ENCODE data around the gene C4orf17.

Gene C4orf17

DNA sequence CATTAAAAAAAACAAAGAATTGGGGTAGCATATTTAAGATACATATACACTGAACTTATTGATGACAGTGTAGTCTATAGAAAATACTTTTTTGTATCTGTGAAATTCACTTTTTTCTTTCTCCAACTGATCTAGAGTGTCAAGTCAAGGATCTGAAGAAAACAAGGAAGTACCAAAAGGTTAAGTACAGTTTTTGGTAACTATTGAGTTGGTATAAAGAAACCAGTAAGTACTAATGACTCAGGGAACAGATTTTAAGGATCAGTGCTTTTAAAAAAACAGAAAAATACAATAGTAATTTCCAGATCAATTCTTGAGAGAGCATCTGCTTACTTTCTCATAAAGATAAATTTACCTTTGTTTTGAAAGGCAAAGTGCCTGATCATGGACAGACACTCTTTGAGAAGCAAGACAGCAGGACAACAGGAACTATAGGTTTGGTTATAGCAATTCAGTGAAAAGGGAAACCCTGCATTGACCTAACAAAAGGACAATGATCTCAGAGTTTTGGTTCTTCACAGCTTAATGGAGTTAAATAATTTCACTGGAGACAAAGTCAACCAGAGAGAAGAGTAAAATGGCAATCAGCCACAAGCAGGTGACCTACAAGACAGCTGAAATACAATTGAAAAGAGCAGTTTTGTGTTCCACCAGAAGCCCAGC is 29.6 kb downstream of the C4orf17 start:
- no peak for DNase-seq

DNA sequence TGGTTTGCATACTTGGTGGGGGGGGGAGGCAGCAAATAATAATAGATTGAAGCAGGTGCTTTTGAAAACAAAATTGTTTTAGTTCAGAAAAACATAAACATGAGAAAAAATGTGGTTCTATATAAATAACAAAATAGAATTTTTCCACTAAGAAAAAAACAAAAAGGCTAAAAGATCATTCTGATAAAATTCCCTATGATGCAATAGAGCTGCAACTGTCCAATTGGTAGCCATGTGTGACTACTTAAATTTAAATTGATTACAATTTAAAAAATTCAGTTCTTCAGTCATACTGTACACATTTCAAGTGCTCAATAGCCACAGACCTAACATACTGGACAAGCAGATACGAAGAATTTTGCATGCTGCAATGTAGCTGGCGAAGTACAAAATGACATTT is 42.1 kb downstream of the C4orf17 start:
- no peak for DNase-seq

DNA sequence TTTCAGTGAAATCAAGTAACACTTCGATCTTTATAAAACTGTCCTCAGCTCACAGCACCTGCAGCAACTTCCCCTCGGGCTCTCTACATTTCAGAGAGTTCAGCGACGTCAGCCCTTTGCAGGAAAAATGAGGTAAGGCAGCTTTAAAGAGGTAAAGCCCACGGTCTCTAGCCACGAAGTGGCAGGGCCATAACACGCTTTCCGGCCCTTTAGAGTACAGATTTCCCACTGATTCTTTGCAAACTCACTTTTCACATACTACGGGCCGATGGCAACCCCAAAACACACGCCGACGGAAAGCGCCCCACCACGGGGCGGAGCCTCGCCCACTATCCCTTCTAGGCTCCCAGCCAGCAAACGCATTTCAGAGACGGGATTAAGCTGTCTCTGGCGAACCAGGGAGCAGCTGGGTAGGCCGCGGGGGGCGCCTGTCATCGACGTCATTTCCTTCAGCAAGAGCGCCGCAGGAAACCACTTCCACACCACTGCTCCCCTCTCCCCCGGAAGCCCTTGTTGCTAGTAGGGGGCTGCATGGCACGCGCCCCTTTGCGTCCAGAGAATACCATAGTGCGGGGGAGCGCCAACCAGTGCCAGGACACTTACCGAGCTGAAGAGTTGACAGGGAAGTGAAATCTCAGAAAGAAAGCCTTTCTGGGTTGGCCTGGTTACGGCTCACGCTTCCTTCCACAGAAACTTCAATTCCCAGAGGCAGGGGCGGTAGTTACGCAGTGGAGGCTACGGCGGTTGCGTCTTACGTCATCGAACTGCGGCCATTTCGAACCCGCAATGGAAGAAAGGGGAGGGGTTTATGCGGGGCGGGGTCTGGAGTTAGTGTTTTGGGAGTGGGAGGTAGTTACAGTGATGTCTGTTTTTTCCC is 52.7 kb downstream of the C4orf17 start, which contains the start of gene TRMT10A:
Gene TRMT10A (minus strand): TSS at position 730 of the 877 bp plus-strand sequence. CDS start 4,701 bp downstream, outside the sequence.
- DNase-seq, result peak; percentile 90

DNA sequence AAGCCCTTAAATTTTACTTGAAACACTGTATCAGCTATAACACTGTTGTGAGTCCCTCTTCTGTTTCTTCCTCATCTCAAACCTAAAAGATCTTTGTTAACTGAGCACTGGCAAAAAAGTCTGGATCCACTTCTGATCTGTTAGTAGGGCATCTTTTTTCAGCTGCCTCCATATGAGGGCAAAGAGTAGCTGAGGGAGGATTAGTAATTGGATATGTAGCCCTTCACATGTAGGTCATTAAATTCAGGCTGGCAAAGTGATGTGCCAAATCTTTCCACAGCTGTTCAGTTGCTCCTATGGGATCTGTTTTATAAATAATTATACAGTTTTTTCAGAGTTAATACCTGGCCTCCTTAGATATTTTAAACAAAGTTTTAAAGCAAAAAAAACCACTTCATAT is 54.1 kb downstream of the C4orf17 start:
- no peak for DNase-seq

DNA sequence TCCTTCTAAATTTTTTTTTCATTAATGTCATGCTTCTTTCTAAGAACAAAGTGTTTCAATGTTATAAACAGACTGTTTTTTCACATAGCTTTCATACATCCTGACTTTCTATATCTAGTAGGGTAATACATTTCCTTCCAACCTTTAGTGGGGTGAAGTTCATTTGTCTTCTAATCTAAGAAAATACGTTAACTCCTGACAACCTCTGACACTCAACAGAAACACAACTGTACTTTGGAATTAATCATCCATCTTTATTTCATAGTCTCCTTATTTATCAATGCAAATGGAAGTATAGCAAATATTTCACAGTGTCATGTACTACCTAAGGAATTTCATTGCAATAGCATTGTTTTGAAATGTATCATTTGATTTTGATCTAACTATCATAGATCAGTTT is 61.1 kb downstream of the C4orf17 start:
- DNase-seq, result no peak

DNA sequence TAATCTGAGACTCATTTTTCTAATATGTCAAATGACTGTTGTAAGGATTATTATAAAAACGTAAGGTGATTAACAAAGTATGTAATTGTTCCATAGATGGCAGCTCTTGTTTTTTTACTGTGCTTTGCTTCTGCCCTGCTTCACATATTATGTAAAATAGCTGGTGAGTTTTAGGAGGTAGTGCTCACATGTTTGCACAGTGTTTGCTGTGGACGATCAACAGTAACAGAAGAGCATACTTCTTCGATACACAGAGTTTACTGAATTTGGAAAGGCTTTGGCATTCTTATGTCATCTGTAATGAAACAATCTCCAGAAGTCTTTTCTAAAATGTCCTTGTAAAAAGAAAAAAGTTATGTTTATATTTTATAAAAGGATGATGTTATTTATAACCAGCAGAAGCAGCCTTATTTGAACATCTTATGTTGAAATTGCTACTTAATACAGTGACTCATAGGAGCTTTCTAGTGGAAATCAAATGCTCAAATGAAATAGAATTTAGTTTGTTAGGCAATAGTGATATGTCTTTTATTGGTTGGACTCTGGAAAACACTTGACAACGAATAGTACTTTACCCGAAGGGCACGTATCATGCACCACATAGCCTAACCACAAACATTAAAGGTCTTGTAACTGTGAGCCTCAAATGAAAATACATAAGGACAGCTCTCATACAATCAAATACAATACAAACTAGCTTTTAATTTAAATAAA is 61.9 kb downstream of the C4orf17 start:
- DNase-seq, result peak; percentile 29

DNA sequence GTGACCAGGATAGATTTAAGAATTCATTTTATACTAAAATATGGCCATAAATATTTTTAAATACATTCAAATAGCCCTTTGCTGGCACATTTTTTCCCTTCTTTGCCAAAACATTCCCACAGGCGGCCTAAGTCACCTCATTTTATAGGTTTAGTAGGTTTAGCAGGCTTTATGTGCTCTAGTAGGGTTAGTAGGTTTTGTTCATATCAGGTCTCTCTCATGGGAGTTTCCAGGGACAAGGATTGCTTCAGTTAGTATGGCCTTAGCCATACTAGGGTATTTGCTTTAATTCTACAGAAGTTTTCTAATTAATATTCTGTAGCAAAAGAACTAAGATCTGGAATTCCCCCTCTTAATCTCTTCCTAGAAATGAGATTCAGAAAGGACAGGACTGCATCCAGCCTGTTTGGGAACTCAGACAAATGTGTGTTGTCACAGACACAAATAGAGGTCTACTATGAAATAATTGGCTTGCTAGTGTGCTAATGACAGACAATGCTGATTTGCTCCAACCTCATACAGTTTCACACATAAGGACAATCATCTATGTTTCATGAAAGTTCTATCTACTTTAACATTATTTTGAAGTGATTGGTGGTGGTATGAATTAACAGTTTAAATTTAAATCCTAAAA is 63.0 kb downstream of the C4orf17 start:
- DNase-seq, result no peak

DNA sequence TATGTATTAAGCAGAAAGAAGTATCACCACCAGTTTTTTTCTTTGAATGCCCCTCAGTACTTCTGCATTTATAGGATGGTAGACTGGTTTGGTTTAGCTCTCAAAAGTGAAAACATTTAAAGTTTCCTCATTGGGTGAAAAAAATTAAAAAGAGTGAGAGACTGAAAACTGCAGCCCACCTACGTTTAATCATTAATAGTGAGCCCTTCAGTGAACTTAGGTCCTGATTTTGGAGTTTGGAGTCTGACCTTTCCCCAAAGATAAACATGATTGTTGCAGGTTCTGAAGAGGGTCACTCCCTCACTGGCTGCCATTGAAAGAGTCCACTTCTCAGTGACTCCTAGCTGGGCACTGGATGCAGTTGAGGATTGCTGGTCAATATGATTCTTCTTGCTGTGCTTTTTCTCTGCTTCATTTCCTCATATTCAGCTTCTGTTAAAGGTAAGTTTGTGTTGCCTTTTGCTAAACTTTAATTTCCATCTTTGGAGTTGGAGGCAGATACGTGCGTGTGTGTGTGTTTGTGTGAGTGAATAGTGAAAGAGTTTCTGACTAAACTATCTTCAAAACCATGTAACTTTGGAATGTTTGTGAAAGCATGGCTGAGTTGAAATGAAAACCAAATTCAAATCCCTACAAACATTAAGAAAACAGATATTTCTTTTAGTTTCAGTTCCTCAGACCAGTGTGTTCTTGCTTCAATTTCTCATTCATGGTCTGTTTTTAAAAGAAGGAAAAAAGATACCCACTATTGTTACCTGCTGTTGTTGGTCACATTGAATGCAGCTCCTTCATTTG is 63.9 kb downstream of the C4orf17 start, which contains the start of gene MTTP:
Gene MTTP (plus strand): TSS at position 295 of the 795 bp plus-strand sequence. CDS start 86 bp downstream, at position 381.
- DNase-seq, result no peak

DNA sequence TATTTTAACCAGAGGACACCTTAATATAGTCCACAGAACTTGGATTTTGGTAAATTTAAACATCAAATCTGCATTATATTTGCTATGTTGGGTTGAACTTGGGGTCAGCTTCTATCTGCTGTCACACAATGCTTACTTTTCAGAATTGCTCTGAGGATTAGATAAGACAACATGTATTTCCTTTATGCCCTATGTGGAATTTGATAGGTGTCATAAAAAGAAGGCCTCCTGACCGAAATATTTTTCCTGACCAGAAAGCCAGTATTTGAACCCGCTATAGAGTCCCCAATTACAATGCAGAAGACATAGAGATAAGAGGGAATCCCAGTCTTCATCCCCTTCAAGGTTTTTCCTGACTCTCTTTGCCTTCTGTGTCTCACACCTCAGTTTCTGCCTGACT is 67.9 kb downstream of the C4orf17 start:
- no peak for DNase-seq

DNA sequence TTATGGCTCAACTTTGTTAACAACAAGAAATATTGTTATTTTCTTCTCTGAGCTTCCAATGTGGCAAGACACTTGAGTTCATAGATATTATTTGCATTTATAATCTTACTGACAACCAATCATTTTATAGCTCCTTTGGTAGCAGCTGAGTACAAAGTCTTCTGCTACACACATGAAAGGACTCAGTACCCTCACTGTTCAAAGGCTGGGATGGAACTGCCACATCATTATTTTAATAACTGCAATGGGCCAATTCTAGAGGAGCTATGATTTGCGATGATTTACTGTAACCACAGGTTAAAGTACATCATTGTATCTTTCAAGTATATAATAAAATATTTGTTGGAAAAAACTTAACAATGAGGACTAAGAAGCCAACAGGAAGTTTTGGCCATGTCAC is 74.7 kb downstream of the C4orf17 start:
- no peak for DNase-seq

DNA sequence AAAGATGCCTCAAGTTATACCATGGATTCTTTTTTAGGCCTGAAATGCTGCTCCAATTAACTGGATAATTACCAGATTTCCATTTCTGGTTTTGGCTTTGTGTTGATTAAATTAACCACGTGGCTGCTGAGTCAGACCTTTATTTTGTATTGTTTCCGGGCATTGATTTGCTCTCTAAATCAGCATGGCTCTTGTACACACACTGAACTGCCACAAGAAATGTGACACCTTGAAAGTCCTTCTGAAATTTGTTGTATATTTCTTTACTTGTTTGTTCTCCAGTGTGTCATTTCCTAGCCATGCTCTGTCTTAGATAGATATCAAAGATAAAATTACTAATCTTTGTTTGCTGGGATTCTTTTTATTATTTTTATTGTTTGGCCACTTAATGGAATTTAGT is 75.5 kb downstream of the C4orf17 start:
- no peak for DNase-seq

DNA sequence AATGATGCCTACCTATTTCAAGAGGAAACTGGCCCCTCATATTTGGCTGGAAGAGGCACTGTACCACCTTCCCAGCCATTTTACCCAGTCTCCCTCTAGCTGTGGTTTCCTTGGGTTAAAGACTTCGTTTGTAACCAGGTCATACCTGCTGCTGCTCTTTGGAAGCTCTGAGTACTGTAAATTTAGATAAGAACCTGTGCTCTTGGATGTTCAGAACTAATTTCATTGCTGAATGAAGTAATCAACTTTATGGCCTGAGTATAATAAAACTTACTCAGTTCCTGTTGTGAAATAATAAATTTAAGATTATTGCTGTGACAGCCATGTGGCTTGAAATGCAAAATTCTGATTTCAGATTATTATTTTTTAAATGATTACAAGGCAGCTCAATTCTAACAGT is 76.0 kb downstream of the C4orf17 start:
- DNase-seq, result no peak

DNA sequence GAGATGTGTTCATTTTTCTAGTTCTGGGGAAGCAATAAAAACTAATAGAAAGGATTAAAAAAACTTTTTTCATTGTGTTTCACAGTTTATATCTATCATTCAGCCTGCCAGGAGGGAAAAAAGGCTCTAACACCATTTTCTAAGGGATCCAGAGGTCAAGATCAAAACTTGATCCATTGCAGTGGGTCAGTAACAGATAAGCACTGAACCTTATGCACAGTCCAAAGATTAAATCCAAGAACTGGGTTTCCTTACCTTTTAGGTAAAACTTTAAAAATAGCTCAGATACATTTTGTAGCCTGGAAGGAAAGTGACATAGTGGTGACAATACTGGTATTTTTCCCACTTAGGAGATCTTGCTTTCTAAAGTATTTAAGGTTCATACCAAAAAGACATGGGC is 76.5 kb downstream of the C4orf17 start:
- DNase-seq, result no peak

DNA sequence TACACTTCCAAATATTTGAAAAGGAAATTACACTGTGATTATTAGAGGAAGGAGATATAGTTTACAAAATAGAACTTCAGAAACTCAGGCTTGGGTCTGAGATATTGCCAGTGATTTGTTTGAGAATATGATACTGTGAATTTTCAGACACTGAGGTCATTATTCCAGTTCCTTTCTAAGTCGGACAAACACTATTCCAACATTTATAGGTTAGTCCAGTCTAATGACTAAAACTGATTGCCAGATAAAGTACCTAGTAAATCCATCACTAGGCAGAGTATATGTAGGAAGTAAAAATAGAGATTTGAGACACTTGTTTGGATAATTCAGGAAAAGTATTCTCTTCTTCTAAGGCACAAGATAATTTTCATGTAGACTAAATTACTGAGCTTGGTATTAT is 77.0 kb downstream of the C4orf17 start:
- DNase-seq, result no peak

DNA sequence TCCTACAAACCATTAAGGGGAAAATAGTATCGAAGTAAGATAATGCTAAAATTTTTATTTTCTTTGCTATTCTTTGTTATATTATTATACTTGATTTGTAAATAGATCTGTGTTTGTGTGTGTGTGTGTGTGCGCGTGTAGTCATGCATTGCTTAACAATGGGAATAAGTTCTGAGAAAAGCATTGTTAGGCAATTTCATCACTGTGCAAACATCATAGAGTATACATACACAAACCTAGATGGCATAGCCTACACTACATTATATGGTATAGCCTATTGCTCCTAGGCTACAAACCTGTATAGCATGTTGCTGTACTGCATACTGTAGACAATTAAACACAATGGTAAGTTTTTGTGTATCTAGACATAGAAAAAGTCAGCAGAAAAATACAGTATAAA is 80.9 kb downstream of the C4orf17 start:
- no peak for DNase-seq
